NB4 (cell line): ENCODE measurements around the gene TTC9C.

Source experiments
- DNase-seq: peaks from one replicate; pipeline ENCODE4 v3.0.0; 2010; ENCODE audit warnings: low read depth
- H3K4me3 ChIP-seq: one replicate; pipeline ENCODE4 v1.5.1; 2011; ENCODE audit warnings: mild to moderate bottlenecking, low read depth, low read length, moderate library complexity
- MYC ChIP-seq: IDR thresholded peaks from 2 replicates; pipeline ENCODE4 v1.6.1; 2011; ENCODE audit warnings: low read depth, low read length
- POLR2A ChIP-seq: IDR thresholded peaks from 2 replicates; pipeline ENCODE4 v1.6.1; 2011; ENCODE audit warnings: mild to moderate bottlenecking; ENCODE audit not compliant: insufficient read length; ENCODE audit errors: extremely low read depth
- TF ChIP-seq, protein P1 (sequence below): IDR thresholded peaks from one replicate; pipeline ENCODE4 v1.5.1; 2012; ENCODE audit warnings: low read depth, low read length
- TF ChIP-seq, protein P2 (sequence below): IDR thresholded peaks from 2 replicates; pipeline ENCODE4 v1.6.1; 2011; ENCODE audit warnings: low read depth, low read length

Gene TTC9C

DNA sequence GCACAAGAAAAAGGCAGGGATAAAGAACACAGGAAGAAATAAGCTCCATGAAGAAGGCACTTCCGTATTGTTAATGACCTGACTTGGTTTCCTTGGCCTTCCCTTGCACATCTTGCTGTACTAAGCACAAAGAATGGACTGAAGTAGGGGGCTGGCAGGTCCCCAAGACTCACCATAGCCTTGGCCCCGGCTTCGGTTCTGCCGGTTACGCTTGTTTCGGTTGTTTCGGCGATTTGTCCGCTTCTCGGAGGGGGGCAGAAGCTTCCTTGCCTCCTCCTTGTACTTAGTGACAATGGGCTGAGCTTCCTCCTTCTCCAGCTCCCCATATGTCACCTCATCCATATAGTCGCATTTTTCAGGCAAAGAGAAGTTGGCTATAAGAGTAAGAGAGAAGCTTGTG, 11.5 kb upstream of the TTC9C start:
- DNase-seq: no peak
- H3K4me3 ChIP-seq: no peak overlapping the region
- TF ChIP-seq MYC (no peak), POLR2A (no peak)
- TF ChIP-seq, protein P1, sequence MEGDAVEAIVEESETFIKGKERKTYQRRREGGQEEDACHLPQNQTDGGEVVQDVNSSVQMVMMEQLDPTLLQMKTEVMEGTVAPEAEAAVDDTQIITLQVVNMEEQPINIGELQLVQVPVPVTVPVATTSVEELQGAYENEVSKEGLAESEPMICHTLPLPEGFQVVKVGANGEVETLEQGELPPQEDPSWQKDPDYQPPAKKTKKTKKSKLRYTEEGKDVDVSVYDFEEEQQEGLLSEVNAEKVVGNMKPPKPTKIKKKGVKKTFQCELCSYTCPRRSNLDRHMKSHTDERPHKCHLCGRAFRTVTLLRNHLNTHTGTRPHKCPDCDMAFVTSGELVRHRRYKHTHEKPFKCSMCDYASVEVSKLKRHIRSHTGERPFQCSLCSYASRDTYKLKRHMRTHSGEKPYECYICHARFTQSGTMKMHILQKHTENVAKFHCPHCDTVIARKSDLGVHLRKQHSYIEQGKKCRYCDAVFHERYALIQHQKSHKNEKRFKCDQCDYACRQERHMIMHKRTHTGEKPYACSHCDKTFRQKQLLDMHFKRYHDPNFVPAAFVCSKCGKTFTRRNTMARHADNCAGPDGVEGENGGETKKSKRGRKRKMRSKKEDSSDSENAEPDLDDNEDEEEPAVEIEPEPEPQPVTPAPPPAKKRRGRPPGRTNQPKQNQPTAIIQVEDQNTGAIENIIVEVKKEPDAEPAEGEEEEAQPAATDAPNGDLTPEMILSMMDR: no peak
- TF ChIP-seq, protein P2, sequence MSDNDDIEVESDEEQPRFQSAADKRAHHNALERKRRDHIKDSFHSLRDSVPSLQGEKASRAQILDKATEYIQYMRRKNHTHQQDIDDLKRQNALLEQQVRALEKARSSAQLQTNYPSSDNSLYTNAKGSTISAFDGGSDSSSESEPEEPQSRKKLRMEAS: no peak

DNA sequence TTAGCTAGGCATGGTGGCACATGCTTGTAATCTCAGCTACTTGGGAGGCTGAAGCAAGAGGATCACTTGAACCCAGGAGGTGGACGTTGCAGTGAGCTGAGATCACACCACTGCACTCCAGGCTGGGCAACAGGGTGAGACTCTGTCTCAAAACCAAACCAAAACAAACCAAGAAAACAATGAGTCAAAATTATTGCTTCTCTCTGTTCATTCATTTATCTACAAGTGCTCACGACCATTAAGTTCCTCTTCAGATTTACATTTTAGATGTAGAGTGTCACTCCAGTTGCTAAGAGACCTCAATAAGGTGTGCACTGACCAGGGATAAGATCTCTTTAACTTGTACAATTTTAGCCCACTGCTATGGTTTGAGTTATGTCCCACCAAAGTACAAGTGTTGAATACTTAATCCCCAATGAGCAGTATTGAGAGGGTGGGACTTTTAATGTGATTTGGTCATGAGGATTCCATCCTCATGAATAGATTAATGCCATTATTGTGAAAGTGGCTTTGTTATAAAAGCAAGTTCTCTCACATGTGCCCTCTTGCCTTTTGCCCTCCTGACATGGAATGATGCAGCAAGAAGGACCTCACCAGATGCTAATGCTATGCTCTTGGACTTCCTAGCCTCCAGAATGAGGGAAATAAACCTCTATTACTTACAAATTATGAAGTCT, 8.8 kb upstream of the TTC9C start:
- no peak for DNase-seq
- no peak overlapping the region for H3K4me3 ChIP-seq
- TF ChIP-seq, protein P1: no peak
- TF ChIP-seq MYC: no peak
- TF ChIP-seq POLR2A: no peak
- TF ChIP-seq, protein P2: no peak

DNA sequence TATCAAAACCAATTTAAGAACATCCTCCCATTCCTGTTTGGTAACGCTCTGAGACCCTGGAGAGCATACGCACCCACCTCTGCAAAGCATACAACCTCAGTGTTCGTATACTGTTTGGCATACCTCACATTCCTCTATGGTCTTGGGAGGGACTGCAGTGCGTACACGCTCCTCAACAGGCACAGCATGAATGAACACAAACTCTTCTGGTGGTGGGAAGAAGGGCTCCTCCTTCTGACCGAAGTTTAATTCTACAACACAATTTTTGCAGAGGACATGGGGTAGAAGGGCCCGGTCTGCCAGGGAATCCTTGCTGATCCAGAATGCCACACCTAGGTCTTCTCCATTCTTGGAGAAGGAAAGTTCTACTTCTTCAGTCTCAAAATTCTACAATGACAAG, 6.3 kb upstream of the TTC9C start:
- no peak overlapping the region for H3K4me3 ChIP-seq
- DNase-seq: peak; percentile 56
- TF ChIP-seq, protein P2: no peak
- TF ChIP-seq, protein P1: peak; percentile 8
- TF ChIP-seq MYC: no peak
- TF ChIP-seq POLR2A: no peak

DNA sequence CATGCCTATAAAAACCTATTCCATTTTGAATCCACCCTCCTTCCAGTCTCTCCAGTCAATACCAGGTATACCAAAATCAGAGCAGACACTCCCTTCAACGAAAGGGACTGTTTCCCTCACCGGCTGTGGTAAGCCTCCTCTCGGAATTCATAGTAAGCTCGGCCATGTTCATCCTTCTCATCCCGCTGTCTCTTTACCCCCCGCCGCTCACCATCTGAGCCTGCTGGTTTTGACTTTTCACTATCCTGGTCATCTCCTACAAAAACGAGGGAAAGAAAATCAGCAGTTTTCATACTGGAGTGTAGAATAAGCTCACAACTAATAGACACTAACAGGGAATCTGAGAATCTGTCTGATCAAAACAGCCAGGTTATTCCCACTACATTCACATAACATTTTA, 4.1 kb upstream of the TTC9C start:
- H3K4me3 ChIP-seq: peak overlapping the region; percentile 66
- DNase-seq: no peak
- TF ChIP-seq, protein P1: no peak
- no peak for TF ChIP-seq POLR2A
- TF ChIP-seq, protein P2: no peak
- no peak for TF ChIP-seq MYC

DNA sequence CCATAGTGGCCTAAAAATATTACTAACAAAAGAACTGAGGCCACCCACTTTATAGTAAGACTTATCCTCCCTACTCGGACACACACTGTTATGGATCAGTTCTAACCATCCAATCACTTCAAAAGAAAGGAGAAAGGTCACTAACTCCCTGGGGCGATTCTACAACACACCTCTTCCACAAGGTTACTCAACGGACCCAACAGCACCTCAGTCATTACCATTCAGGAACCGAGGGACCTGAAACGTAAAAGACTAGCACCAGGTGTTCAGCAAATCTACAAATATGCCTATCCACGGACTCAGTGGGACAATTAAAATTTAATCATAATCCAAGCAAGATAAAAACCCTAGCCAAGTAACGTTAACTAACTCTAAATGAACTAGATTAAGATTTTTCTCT, 2.6 kb upstream of the TTC9C start:
- peak; percentile 27 for DNase-seq
- H3K4me3 ChIP-seq: peak overlapping the region; percentile 66
- TF ChIP-seq MYC (no peak), POLR2A (no peak)
- TF ChIP-seq, protein P1: no peak
- TF ChIP-seq, protein P2: no peak
